ENCODE data around the gene CSNK1G1.
A peak's percentile ranks its signal among the peaks of the same experiment; 100 is the strongest.
"Not testable (repeated sequence)": the region's sequence is repeated elsewhere in the genome, so short reads cannot be mapped to it uniquely, and the experiment has no call there.

The CSNK1G1 gene

DNA sequence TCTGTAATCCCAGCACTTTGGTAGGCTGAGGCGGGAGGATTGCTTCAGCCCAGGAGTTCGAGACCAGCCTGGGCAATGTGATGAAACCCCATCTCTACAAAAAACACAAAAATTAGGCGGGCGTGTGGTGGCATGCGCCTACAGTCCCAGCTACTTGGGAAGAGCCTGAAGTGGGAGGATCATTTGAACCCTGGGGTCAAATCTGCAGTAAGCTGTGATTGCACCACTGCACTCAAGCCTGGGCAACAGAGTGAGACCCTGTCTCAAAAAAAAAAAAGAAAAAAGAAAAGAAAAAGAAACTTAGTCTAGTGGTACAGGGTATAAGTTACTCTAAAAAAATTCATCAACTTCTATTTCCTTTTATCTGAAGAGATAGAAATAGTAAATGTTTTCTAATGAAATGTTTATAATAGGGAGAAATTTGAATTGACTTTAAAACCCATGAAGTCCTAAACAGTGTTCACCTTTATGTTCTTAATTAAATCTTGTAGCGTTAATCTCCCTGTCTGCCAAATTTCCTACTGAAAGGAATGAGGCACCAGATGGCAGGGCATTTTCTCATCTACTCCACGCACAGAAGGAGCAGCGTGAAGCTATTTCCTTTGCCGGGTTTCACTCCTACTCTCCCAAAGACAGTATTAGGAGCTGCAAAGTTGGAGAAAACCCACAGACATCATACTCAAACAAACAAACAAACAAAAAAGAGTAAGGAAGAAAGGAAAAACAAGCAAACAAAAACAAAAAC is 23.4 kb upstream of the CSNK1G1 start:
- Histone ChIP-seq H3K27me3 (ENCODE audit: insufficient read depth, low read depth, severe bottlenecking) (no peaks in the 10 kb centered on the region), H3K27ac (peak overlapping the region; percentile 93)
- peak; percentile 54 for DNase-seq

DNA sequence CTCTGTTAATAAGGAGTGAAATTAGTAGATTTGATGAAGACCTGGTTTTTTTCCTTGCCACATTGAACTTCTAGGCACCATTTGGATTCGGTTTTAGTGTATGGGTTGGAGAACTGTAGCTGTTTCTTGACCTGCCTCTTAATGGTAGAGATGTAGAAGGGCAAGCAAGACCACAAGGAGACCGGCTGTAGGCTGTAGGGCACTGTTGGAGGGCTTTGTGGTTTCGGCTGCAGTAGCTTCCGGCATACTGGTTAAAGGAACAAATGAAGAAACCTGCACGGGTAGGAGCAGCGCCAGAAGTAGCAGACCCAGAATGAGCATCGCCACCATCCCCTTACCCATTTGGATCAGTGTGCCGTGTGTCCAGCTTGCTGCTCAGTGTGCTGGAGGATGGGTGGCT is 17.4 kb upstream of the CSNK1G1 start:
- no peaks in the 10 kb centered on the region for H3K9me3 ChIP-seq (ENCODE audit: severe bottlenecking)
- TF ChIP-seq, protein P1, sequence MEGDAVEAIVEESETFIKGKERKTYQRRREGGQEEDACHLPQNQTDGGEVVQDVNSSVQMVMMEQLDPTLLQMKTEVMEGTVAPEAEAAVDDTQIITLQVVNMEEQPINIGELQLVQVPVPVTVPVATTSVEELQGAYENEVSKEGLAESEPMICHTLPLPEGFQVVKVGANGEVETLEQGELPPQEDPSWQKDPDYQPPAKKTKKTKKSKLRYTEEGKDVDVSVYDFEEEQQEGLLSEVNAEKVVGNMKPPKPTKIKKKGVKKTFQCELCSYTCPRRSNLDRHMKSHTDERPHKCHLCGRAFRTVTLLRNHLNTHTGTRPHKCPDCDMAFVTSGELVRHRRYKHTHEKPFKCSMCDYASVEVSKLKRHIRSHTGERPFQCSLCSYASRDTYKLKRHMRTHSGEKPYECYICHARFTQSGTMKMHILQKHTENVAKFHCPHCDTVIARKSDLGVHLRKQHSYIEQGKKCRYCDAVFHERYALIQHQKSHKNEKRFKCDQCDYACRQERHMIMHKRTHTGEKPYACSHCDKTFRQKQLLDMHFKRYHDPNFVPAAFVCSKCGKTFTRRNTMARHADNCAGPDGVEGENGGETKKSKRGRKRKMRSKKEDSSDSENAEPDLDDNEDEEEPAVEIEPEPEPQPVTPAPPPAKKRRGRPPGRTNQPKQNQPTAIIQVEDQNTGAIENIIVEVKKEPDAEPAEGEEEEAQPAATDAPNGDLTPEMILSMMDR (IDR thresholded peaks at IDR 0.05; ENCODE audit: low read depth, low read length) = no peak
- DNase-seq = no peak
- H3K4me3 ChIP-seq (ENCODE audit: low read depth, low read length) = no peak overlapping the region
- H3K27me3 ChIP-seq (ENCODE audit: insufficient read depth, low read depth, severe bottlenecking) = no peaks in the 10 kb centered on the region
- H3K27ac ChIP-seq = no peak overlapping the region
- H3K36me3 ChIP-seq = peaks cover 66% of the 10 kb centered on the region

More for the DNA sequence above, 23.4 kb upstream of the CSNK1G1 start:
- TF ChIP-seq, protein P1 (IDR thresholded peaks at IDR 0.05; ENCODE audit: low read depth, low read length) = no peak
- H3K36me3 ChIP-seq = peaks cover 48% of the 10 kb centered on the region
- no peaks in the 10 kb centered on the region for H3K9me3 ChIP-seq (ENCODE audit: severe bottlenecking)
- peak overlapping the region; percentile 69 for H3K4me3 ChIP-seq (ENCODE audit: low read depth, low read length)

DNA sequence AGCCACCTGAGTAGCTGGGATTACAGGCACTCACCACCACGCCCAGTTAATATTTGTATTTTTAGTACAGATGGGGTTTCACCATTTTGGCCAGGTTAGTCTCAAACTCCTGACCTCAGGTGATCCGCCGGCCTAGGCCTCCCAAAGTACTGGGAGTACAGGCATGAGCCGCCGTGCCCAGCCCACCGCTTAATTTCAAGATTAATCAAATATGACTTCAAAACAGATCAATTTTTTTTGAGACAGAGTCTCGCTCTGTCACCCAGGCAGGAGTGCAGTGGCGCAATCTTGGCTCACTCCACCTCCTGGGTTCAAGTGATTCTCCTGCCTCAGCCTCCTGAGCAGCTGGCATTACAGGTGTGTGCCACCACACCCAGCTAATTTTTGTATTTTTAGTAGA is 15.4 kb upstream of the CSNK1G1 start:
- H3K27ac ChIP-seq; H3K9me3 ChIP-seq (ENCODE audit: severe bottlenecking): not testable (repeated sequence)

DNA sequence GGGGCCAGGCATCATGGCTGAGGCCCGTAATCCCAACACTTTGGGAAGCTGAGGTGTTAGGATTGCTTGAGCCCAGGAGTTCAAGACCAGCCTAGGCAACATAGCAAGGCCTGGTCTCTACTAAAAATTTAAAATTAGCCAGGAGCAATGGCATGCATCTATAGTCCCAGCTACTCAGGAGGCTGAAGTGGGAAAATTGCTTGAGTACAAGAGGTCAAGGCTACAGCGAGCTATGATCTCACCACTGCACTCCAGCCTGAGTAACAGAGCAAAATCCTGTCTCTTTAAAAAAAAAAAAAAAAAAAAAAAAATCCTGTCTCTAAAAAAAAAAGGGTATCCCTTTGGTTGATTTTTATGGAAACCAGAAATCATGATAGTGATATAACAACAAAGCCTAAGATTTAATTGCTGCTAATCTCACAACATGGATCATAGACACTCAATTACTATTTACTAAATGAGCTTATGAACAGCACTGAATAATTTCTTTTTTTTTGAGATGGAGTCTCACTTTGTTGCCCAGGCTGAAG is 13.2 kb upstream of the CSNK1G1 start:
- Histone ChIP-seq H3K36me3 (peaks cover 55% of the 10 kb centered on the region), H3K27me3 (ENCODE audit: insufficient read depth, low read depth, severe bottlenecking) (no peaks in the 10 kb centered on the region), H3K4me3 (ENCODE audit: low read depth, low read length) (no peak overlapping the region), H3K27ac (no peak overlapping the region), H3K9me3 (ENCODE audit: severe bottlenecking) (no peaks in the 10 kb centered on the region)
- DNase-seq = no peak
- TF ChIP-seq, protein P1 (IDR thresholded peaks at IDR 0.05; ENCODE audit: low read depth, low read length) = no peak

More for the DNA sequence above, 15.4 kb upstream of the CSNK1G1 start:
- DNase-seq; H3K4me3 ChIP-seq (ENCODE audit: low read depth, low read length); H3K27me3 ChIP-seq (ENCODE audit: insufficient read depth, low read depth, severe bottlenecking): not testable (repeated sequence)
- H3K36me3 ChIP-seq = peaks cover 66% of the 10 kb centered on the region

DNA sequence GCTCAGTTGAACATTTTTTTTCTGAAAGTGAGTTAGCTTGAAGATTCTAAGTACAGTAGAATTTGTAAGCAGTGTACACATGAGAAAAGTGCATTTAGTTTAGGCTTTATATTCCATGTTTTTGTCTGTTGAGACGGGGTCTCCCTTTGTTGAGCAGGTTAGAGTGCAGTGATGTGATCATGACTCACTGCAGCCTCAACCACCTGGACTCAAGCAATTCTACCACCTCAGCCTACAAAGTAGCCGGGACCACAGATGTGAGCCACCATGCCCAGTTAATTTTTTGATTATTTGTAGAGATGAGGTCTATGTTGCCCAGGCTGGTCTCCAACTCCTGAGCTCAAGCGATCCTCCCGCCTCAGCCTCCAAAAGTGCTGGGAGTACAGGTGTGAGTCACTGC is 5.3 kb upstream of the CSNK1G1 start:
- Histone ChIP-seq H3K27ac (no peak overlapping the region), H3K27me3 (ENCODE audit: insufficient read depth, low read depth, severe bottlenecking) (no peaks in the 10 kb centered on the region), H3K9me3 (ENCODE audit: severe bottlenecking) (no peaks in the 10 kb centered on the region), H3K4me3 (ENCODE audit: low read depth, low read length) (no peak overlapping the region), H3K36me3 (peaks cover 37% of the 10 kb centered on the region)
- no peak for DNase-seq
- TF ChIP-seq, protein P1 (IDR thresholded peaks at IDR 0.05; ENCODE audit: low read depth, low read length) = no peak

DNA sequence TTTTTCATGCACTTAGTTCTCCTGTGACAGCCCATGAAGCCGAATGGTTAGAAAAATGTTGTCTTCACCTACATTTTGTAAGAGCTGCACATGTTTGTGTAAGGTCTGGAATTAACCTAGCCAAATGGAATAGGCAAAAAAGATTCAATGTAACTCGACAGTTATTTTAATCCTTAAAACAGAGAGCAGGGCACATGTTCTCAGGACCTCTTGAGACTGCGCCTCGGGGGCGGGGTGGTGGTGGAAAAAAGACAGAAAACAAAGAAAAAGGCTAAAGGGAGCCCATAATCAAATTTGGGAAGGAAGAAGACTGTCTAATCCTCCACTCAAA is 702 bp upstream of the CSNK1G1 start:
- Histone ChIP-seq H3K9me3 (ENCODE audit: severe bottlenecking) (no peaks in the 10 kb centered on the region), H3K4me3 (ENCODE audit: low read depth, low read length) (peak overlapping the region; percentile 55), H3K36me3 (peaks cover 14% of the 10 kb centered on the region), H3K27ac (peak overlapping the region; percentile 5; the same call in 1 of the 2 replicates), H3K27me3 (ENCODE audit: insufficient read depth, low read depth, severe bottlenecking) (no peaks in the 10 kb centered on the region)
- TF ChIP-seq, protein P1 (IDR thresholded peaks at IDR 0.05; ENCODE audit: low read depth, low read length) = no peak
- DNase-seq = no peak

Measured in WERI-Rb-1 (cell line).